H1 (cell line): ENCODE data around the gene PRDM10. TPM values are rescaled to one million over a fixed set of nuclear protein-coding genes. Genes with fewer than 3 reads are reported as not detected.

Experiments used
- CBX8 ChIP-seq: fragments of 300-800, 300-1000 bp; sonication (generic); IDR thresholded peaks from 2 replicates; pipeline ENCODE4 v1.7.1; 2016; ENCODE audit warnings: low read depth, low read length, borderline replicate concordance
- TEAD4 ChIP-seq: IDR thresholded peaks from 2 replicates; pipeline ENCODE4 v1.6.1; 2012; ENCODE audit warnings: low read depth, low read length, inconsistent platforms, mixed read lengths
- polyA plus RNA-seq, 7 experiments: library from polyadenylated mRNA; depleted of rRNA in 3 of 7; stranded (reverse) in 5 of 7; unstranded in 2 of 7; fragments of >200 nt in 5 of 7; fragments of 200-250 nt in 2 of 7; gene quantifications; 1 replicate in 5 of 7; 2 replicates in 1 of 7; 4 replicates in 1 of 7; pipeline versions ENCODE4 v1.2.1 to v1.2.3, GENCODE V29; 2011 to 2013; ENCODE audit warnings: missing spikeins in 2 of 7, mixed read lengths in 2 of 7
- total RNA-seq: library from RNA; stranded (reverse); fragmentation: NEBNext Ultra II Directional; extraction: Animal tissue kit (Norgen Biotek cat#: 25700); gene quantifications from 2 replicates; pipeline ENCODE4 v1.2.1, GENCODE V29; 2021

PRDM10 gene
- total and polyA plus RNA-seq, 2 of the 8 experiments (the other 6 are each of a cell fraction or from before 2014, with no cell fraction given): 15.5 to 19.2 TPM

DNA sequence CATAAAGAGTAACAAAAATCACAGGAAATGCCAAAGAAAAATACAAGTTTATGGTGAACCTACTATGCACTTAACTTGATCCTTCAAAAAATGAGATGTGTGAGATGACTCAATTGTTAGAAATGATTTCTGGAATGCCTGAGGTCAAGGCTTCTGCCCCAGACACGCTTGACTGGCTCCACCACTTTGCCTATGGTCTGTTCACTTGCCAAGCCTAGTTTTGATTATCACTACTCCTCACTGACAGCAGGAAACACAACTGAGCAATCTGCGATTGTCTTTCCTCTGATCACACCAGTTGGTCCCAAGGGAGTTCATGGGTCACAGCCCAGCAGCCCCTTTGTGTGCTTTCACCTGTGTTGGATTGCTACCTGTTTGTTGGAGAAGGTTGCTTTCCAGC, 20.6 kb upstream of the PRDM10 start (continued):
- TF ChIP-seq TEAD4 (no peak), CBX8 (no peak)
